OCI-LY1 (cell line): Measurements from ENCODE around the gene SYNE1.

ENCODE experiments used
- H2AFZ ChIP-seq: fragments of 200-600 bp; sonication (generic), shearing (Covaris generic); 2 replicates; pipeline ENCODE4 v1.6.0; 2014; ENCODE audit warnings: antibody characterized with exemption, mild to moderate bottlenecking, low read length
- H3F3A ChIP-seq: fragments of 200-600 bp; sonication (generic), shearing (Covaris generic); 2 replicates; pipeline ENCODE4 v1.6.0; 2014; ENCODE audit warnings: mild to moderate bottlenecking, antibody characterized with exemption, low read length, moderate library complexity; ENCODE audit not compliant: insufficient read depth
- H3K27ac ChIP-seq: fragments of 200-600 bp; sonication (generic); 2 replicates; pipeline ENCODE4 v1.5.1; 2014; ENCODE audit warnings: low read length, mixed run types, mild to moderate bottlenecking, low read depth; ENCODE audit not compliant: poor library complexity, severe bottlenecking
- H3K27me3 ChIP-seq: fragments of 200-600 bp; sonication (generic); 2 replicates; pipeline ENCODE4 v1.6.0; 2014; ENCODE audit warnings: antibody characterized with exemption, mild to moderate bottlenecking, low read length, moderate library complexity; ENCODE audit not compliant: insufficient read depth
- H3K36me3 ChIP-seq: fragments of 200-600 bp; sonication (generic); 2 replicates; pipeline ENCODE4 v1.6.1; 2014; ENCODE audit warnings: mild to moderate bottlenecking, antibody characterized with exemption, low read length, moderate library complexity, mixed read lengths; ENCODE audit not compliant: insufficient read depth
- H3K4me1 ChIP-seq: fragments of 200-600 bp; sonication (generic); 2 replicates; pipeline ENCODE4 v1.5.1; 2014; ENCODE audit warnings: mild to moderate bottlenecking, low read length, moderate library complexity; ENCODE audit not compliant: insufficient read depth, severe bottlenecking
- H3K4me2 ChIP-seq: fragments of 200-600 bp; sonication (generic), shearing (Covaris generic); 2 replicates; pipeline ENCODE4 v1.6.1; 2014; ENCODE audit warnings: low read length
- H3K4me3 ChIP-seq: fragments of 200-600 bp; sonication (generic); 2 replicates; pipeline ENCODE4 v1.5.1; 2014; ENCODE audit warnings: low read length, low read depth, mild to moderate bottlenecking, mixed read lengths; ENCODE audit not compliant: poor library complexity, severe bottlenecking
- H3K79me2 ChIP-seq: fragments of 200-600 bp; shearing (Covaris generic); 2 replicates; pipeline ENCODE4 v1.6.1; 2016; ENCODE audit warnings: mixed run types, low read length, mixed read lengths; ENCODE audit not compliant: insufficient read depth
- H3K9ac ChIP-seq: fragments of 200-600 bp; sonication (generic), shearing (Covaris generic); 2 replicates; pipeline ENCODE4 v1.6.1; 2014; ENCODE audit warnings: mild to moderate bottlenecking, low read length, mixed read lengths
- H3K9me2 ChIP-seq: fragments of 200-600 bp; sonication (generic), shearing (Covaris generic); 2 replicates; pipeline ENCODE4 v1.6.1; 2014; ENCODE audit warnings: low read depth, mild to moderate bottlenecking, low read length, mixed read lengths
- H3K9me3 ChIP-seq: fragments of 200-600 bp; shearing (Covaris generic); 2 replicates; pipeline ENCODE4 v1.6.1; 2014; ENCODE audit warnings: low read length, mixed read lengths
- H4K20me1 ChIP-seq: fragments of 200-600 bp; sonication (generic), shearing (Covaris generic); 2 replicates; pipeline ENCODE4 v1.6.0; 2016; ENCODE audit warnings: mild to moderate bottlenecking, low read length; ENCODE audit not compliant: insufficient read depth
- EZH2 ChIP-seq: fragments of 200-600 bp; sonication (generic), shearing (Covaris generic); IDR thresholded peaks from 2 replicates; pipeline ENCODE4 v1.8.0; 2017; ENCODE audit warnings: borderline replicate concordance, mixed run types, mild to moderate bottlenecking, antibody characterized with exemption, low read length, moderate library complexity, mixed read lengths
- TF ChIP-seq, protein P1 (sequence below): fragments of 200-600 bp; sonication (generic), shearing (Covaris generic); IDR thresholded peaks from 2 replicates; pipeline ENCODE4 v1.5.1; 2017; ENCODE audit warnings: mild to moderate bottlenecking, antibody characterized with exemption, low read length, moderate library complexity, mixed read lengths

The SYNE1 gene

DNA sequence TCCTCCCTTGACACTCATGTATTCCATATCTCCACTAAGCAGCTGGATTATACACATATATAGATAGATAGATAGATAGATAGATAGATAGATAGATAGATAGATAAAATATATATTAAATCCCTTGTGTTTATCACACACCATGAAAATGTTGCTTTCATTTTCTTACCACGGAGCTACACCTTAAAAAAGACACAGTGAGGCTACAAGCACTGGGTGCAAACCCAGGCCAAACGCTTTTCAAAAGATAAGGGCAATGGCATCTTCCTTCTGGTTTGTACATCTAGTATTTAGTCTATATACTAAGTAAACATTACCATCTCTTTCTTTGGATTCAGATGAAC is 452.6 kb downstream of the SYNE1 start:
- H3K9ac ChIP-seq = peak overlapping the region; percentile 67
- H3K27me3 ChIP-seq = no peaks in the 10 kb centered on the region
- H3F3A ChIP-seq = 0 out of 2 replicates have a peak, but pooled peaks cover 4% of the 10 kb centered on the region
- peak overlapping the region; percentile 74 for H3K4me2 ChIP-seq
- peak overlapping the region; percentile 88 for H3K27ac ChIP-seq
- peaks cover 18% of the 10 kb centered on the region; the same call in 1 of the 2 replicates for H3K36me3 ChIP-seq
- TF ChIP-seq, protein P1, sequence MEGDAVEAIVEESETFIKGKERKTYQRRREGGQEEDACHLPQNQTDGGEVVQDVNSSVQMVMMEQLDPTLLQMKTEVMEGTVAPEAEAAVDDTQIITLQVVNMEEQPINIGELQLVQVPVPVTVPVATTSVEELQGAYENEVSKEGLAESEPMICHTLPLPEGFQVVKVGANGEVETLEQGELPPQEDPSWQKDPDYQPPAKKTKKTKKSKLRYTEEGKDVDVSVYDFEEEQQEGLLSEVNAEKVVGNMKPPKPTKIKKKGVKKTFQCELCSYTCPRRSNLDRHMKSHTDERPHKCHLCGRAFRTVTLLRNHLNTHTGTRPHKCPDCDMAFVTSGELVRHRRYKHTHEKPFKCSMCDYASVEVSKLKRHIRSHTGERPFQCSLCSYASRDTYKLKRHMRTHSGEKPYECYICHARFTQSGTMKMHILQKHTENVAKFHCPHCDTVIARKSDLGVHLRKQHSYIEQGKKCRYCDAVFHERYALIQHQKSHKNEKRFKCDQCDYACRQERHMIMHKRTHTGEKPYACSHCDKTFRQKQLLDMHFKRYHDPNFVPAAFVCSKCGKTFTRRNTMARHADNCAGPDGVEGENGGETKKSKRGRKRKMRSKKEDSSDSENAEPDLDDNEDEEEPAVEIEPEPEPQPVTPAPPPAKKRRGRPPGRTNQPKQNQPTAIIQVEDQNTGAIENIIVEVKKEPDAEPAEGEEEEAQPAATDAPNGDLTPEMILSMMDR = no peak
- no peak for TF ChIP-seq EZH2
- peak overlapping the region; percentile 59 for H3K4me3 ChIP-seq
- peaks cover 9% of the 10 kb centered on the region; the same call in 1 of the 2 replicates for H3K79me2 ChIP-seq
- no peak overlapping the region for H2AFZ ChIP-seq
- peaks cover 44% of the 10 kb centered on the region for H3K4me1 ChIP-seq
- no peaks in the 10 kb centered on the region for H3K9me2 ChIP-seq
- H4K20me1 ChIP-seq = no peaks in the 10 kb centered on the region
- H3K9me3 ChIP-seq = no peaks in the 10 kb centered on the region

DNA sequence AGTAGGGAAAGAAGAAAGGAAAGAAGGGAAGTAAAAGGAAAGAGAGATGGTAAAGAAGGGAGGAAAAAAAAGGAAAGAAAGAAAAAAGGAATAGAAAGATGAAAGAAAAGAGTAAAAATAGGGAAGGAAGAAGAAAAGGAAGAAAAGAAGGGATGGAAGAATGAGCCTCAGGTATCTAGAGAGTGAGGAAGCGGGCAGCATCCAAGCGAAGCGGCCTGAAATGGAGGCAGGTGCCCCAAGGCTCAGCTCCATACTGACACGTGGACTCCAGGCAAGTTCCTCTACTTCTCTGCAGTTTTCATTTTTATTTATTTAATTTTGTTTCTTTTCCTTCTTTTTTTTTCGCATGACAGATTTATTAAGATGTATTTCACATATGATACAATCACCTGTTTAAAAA is 456.6 kb downstream of the SYNE1 start:
- Histone ChIP-seq H3K79me2 (peaks cover 9% of the 10 kb centered on the region; the same call in 1 of the 2 replicates), H3K9me2 (no peaks in the 10 kb centered on the region), H4K20me1 (no peaks in the 10 kb centered on the region), H3K27ac (no peak overlapping the region), H3F3A (no peaks in the 10 kb centered on the region), H3K4me3 (no peak overlapping the region), H3K4me2 (no peak overlapping the region), H2AFZ (no peak overlapping the region), H3K9me3 (no peaks in the 10 kb centered on the region), H3K27me3 (no peaks in the 10 kb centered on the region), H3K4me1 (peaks cover 29% of the 10 kb centered on the region), H3K36me3 (peaks cover 46% of the 10 kb centered on the region), H3K9ac (no peak overlapping the region)
- TF ChIP-seq EZH2 = no peak
- TF ChIP-seq, protein P1 = no peak

DNA sequence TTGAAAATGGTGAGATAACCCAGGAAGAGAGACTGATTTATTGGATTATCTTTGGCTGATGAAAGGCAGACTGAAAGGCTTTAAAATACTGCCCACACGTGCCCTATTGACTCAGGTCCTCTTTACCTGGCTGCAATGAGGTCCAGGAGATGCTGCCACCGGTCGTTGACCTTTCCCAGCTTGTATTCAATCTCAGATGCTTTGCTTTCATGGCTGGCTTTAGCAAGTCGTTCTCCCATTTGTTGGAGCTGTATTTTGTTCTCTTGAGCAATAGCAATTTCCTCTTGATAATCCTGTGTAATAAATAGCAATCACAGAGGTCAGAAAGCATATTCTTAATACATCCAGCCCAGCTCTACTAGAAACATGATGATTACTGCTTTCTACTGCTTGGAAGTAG is 460.9 kb downstream of the SYNE1 start:
- Histone ChIP-seq H4K20me1 (no peaks in the 10 kb centered on the region), H3K27ac (no peak overlapping the region), H3K79me2 (no peaks in the 10 kb centered on the region), H3F3A (no peaks in the 10 kb centered on the region), H3K4me2 (no peak overlapping the region), H3K36me3 (peaks cover 73% of the 10 kb centered on the region), H3K4me3 (no peak overlapping the region), H3K9me2 (no peaks in the 10 kb centered on the region), H3K9me3 (no peaks in the 10 kb centered on the region), H2AFZ (no peak overlapping the region), H3K27me3 (no peaks in the 10 kb centered on the region), H3K9ac (no peak overlapping the region), H3K4me1 (no peaks in the 10 kb centered on the region)
- TF ChIP-seq, protein P1 = no peak
